ENCODE measurements around the gene SPOCK1.

The SPOCK1 gene

GRCh38 chr5:137350791-137351190 is 148.3 kb downstream of the SPOCK1 start:
- no peak for DNase-seq (ENCODE audit: extremely low spot score)
- CTCF ChIA-PET, result no interaction called here
- POLR2A ChIA-PET, result no interaction called here
- TF ChIP-seq CTCF (IDR thresholded peaks at IDR 0.05; ENCODE audit: control extremely low read depth, extremely low read depth, low read depth, missing control alignments), result no peak

- ChIA-PET CTCF (no interaction called here), POLR2A (no interaction called here)
- DNase-seq (ENCODE audit: extremely low spot score), result no peak
- TF ChIP-seq CTCF (IDR thresholded peaks at IDR 0.05; ENCODE audit: control extremely low read depth, extremely low read depth, low read depth, missing control alignments), result no peak
These were observed 150.4 kb downstream of the SPOCK1 start for GRCh38 chr5:137348759-137349158.

GRCh38 chr5:137347865-137348264 is 151.3 kb downstream of the SPOCK1 start:
- ChIA-PET CTCF (no interaction called here), POLR2A (no interaction called here)
- no peak for TF ChIP-seq CTCF (IDR thresholded peaks at IDR 0.05; ENCODE audit: control extremely low read depth, extremely low read depth, low read depth, missing control alignments)
- DNase-seq (ENCODE audit: extremely low spot score), result no peak

- DNase-seq (ENCODE audit: extremely low spot score), result no peak
- POLR2A ChIA-PET, result no interaction called here
These were observed 152.8 kb downstream of the SPOCK1 start for GRCh38 chr5:137346281-137346680.

GRCh38 chr5:137345396-137345795 is 153.7 kb downstream of the SPOCK1 start:
- DNase-seq (ENCODE audit: extremely low spot score), result no peak
- no peak for TF ChIP-seq CTCF (IDR thresholded peaks at IDR 0.05; ENCODE audit: control extremely low read depth, extremely low read depth, low read depth, missing control alignments)
- ChIA-PET CTCF (interaction anchor here (0.8 to 3.5 kb wide), 16 partner anchors 9 to 160 kb away, joined by 3 to 13 read pairs (median 4); no protein-coding TSS in a partner anchor), POLR2A (no interaction called here)

More at GRCh38 chr5:137346281-137346680, 152.8 kb downstream of the SPOCK1 start:
- no peak for TF ChIP-seq CTCF (IDR thresholded peaks at IDR 0.05; ENCODE audit: control extremely low read depth, extremely low read depth, low read depth, missing control alignments)
- CTCF ChIA-PET, result interaction anchor here (1.1 to 3.5 kb wide), 4 partner anchors 16 to 20 kb away, joined by 3 to 13 read pairs (median 6); no protein-coding TSS in a partner anchor

DNA sequence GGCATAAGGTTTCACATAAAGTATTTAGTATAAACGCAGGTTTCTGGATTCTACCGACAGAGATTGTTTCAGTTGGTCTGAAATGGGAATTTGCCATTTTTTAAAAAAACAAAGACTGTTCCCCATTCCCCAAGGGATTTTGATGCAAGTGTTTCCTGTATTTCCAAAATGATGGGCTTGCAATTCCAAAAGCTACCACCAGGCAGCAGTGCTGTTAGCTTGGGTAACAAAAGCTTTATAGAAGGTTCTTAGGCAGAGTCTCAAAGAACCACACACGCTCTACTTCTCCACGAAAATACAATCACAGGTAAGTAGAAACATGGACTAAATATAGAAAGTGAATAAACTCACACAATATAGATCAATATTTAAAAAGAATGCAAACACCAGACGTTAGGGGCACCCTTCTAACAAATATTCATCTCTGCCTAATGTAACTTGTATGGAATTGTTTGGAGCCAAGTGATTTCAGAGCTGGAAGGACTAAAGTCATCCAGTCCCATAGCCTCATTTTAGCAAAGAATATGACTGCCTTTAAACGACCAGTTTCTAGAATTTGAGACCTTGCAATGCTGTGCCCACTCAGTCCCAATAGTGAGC is 154.3 kb downstream of the SPOCK1 start:
- DNase-seq (ENCODE audit: extremely low spot score), result peak; percentile 26
- peak; percentile 42 for TF ChIP-seq CTCF (IDR thresholded peaks at IDR 0.05; ENCODE audit: control extremely low read depth, extremely low read depth, low read depth, missing control alignments)
- ChIA-PET CTCF (interaction anchor here (0.8 to 3.5 kb wide), 16 partner anchors 8 to 160 kb away, joined by 3 to 13 read pairs (median 4); no protein-coding TSS in a partner anchor), POLR2A (no interaction called here)

Data from GM10248 (cell line).